Stimulated activated CD4-positive, alpha-beta T cell treated with anti-CD3 and anti-CD28 coated beads, Interleukin-1b, Interleukin-23, amount 100 ng/mL, for 24 hours (primary cell): Measurements from ENCODE around the gene CACNA2D1.

Experiments used
- DNase-seq, 4 experiments: peaks; one replicate each; pipeline ENCODE4 v3.0.0-alpha.2; 2020; ENCODE audit warnings: low read depth in 4 of 4, low spot score in 1 of 4

CACNA2D1 gene

GRCh38 chr7:82289152-82289535 lies 154.4 kb downstream of the CACNA2D1 start:
- DNase-seq, result no peak

- no peak for DNase-seq
Measured at GRCh38 chr7:82286798-82287140, 156.8 kb downstream of the CACNA2D1 start.

GRCh38 chr7:82286096-82286797 lies 157.3 kb downstream of the CACNA2D1 start:
- no peak for DNase-seq

- DNase-seq, result no peak
Measured at GRCh38 chr7:82284936-82285519, 158.5 kb downstream of the CACNA2D1 start.

- no peak for DNase-seq
Measured at GRCh38 chr7:82275342-82275741, 168.2 kb downstream of the CACNA2D1 start.

- no peak for DNase-seq
Measured at GRCh38 chr7:82274681-82275080, 168.9 kb downstream of the CACNA2D1 start.

- DNase-seq, result no peak
Measured at GRCh38 chr7:82273886-82274285, 169.7 kb downstream of the CACNA2D1 start.

GRCh38 chr7:82270870-82271269 lies 172.7 kb downstream of the CACNA2D1 start:
- no peak for DNase-seq

- DNase-seq, result no peak
Measured at GRCh38 chr7:82268632-82269031, 174.9 kb downstream of the CACNA2D1 start.

- DNase-seq, result no peak
Measured at GRCh38 chr7:82266081-82266480, 177.5 kb downstream of the CACNA2D1 start.

GRCh38 chr7:82264783-82265305 lies 178.7 kb downstream of the CACNA2D1 start:
- DNase-seq, result no peak

GRCh38 chr7:82263920-82264782 lies 179.4 kb downstream of the CACNA2D1 start:
- no peak for DNase-seq

GRCh38 chr7:82258181-82258580 lies 185.4 kb downstream of the CACNA2D1 start:
- no peak for DNase-seq

- no peak for DNase-seq
Measured at GRCh38 chr7:82257118-82257695, 186.4 kb downstream of the CACNA2D1 start.

GRCh38 chr7:82255706-82256105 lies 187.9 kb downstream of the CACNA2D1 start:
- no peak for DNase-seq

- DNase-seq, result no peak
Measured at GRCh38 chr7:82250598-82250997, 193.0 kb downstream of the CACNA2D1 start.

GRCh38 chr7:82249979-82250378 lies 193.6 kb downstream of the CACNA2D1 start:
- no peak for DNase-seq

GRCh38 chr7:82247814-82248433 lies 195.7 kb downstream of the CACNA2D1 start:
- no peak for DNase-seq

- no peak for DNase-seq
Measured at GRCh38 chr7:82244947-82245517, 198.5 kb downstream of the CACNA2D1 start.

GRCh38 chr7:82241356-82241755 lies 202.2 kb downstream of the CACNA2D1 start:
- DNase-seq, result no peak

- DNase-seq, result no peak
Measured at GRCh38 chr7:82235713-82236112, 207.9 kb downstream of the CACNA2D1 start.
